Measurements from ENCODE around the gene ASPN. TPM values are rescaled to one million over a fixed set of nuclear protein-coding genes. Genes with fewer than 3 reads are reported as not detected.
A peak's percentile ranks its signal among the peaks of the same experiment; 100 is the strongest.

Gene ASPN
- total and polyA plus RNA-seq, 11 donors = 4.6 to 36.3 (median 17.3) TPM

- H3K27ac ChIP-seq = no peak overlapping the region
- WGBS, 4 donors = 96 to 100% (median 99%) methylated on average over 1 of the region's 1 CpG
- peaks cover 0 to 42% (median 15%) of the 10 kb centered on the region in 12 donors for H3K4me1 ChIP-seq
Measured at GRCh38 chr9:92476962-92477361, 5.3 kb downstream of the ASPN start.

DNA sequence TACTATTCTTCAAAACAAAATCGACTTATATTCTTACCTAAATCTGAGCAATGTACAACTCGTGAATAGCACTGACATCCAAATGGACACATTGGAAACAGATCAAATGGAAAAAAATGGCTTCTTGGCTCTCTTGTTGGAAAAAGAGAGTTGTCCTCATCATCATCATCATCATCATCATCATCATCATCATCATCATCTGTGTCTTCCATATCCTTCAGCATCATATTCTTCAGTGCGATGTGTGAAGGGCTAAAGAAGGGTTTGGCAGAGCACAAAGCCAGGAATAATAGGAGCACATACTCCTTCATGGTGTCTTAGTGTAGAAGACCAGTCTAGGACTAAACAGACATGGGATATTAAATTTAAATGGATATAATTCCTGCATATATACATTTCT, 7.7 kb downstream of the ASPN start:
- no peaks in the 10 kb centered on the region for H3K9me3 ChIP-seq
- DNase-seq = no peak
- 90 to 97% (median 93%) methylated on average over 3 of the region's 3 CpGs for WGBS, 4 donors
- H3K4me1 ChIP-seq = peaks cover 0 to 25% (median 1%) of the 10 kb centered on the region in 12 donors
- no peak overlapping the region for H3K4me3 ChIP-seq
- H3K27ac ChIP-seq = no peak overlapping the region
- intact Hi-C loops (cut with DNase I) = no loop called here
- no peak for TF ChIP-seq POLR2A (IDR thresholded peaks at IDR 0.05)
- TF ChIP-seq, protein P1, sequence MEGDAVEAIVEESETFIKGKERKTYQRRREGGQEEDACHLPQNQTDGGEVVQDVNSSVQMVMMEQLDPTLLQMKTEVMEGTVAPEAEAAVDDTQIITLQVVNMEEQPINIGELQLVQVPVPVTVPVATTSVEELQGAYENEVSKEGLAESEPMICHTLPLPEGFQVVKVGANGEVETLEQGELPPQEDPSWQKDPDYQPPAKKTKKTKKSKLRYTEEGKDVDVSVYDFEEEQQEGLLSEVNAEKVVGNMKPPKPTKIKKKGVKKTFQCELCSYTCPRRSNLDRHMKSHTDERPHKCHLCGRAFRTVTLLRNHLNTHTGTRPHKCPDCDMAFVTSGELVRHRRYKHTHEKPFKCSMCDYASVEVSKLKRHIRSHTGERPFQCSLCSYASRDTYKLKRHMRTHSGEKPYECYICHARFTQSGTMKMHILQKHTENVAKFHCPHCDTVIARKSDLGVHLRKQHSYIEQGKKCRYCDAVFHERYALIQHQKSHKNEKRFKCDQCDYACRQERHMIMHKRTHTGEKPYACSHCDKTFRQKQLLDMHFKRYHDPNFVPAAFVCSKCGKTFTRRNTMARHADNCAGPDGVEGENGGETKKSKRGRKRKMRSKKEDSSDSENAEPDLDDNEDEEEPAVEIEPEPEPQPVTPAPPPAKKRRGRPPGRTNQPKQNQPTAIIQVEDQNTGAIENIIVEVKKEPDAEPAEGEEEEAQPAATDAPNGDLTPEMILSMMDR (IDR thresholded peaks at IDR 0.05) = no peak
- no peak for ATAC-seq
- peaks cover 0 to 47% (median 0%) of the 10 kb centered on the region in 9 donors for H3K36me3 ChIP-seq
- no peaks in the 10 kb centered on the region for H3K27me3 ChIP-seq

More at GRCh38 chr9:92476962-92477361, 5.3 kb downstream of the ASPN start:
- Histone ChIP-seq H3K9me3 (no peaks in the 10 kb centered on the region), H3K4me3 (peak overlapping the region in 1 of 12 donors; percentile 11), H3K36me3 (peaks cover 0 to 28% (median 0%) of the 10 kb centered on the region in 9 donors), H3K27me3 (no peaks in the 10 kb centered on the region)
- no peak for TF ChIP-seq POLR2A (IDR thresholded peaks at IDR 0.05)
- TF ChIP-seq, protein P1 (IDR thresholded peaks at IDR 0.05) = no peak
- intact Hi-C loops (cut with DNase I) = no loop called here
- ATAC-seq (no peak), DNase-seq (no peak)

- H3K36me3 ChIP-seq = peaks cover 0 to 91% (median 0%) of the 10 kb centered on the region in 9 donors
- ATAC-seq = no peak
- WGBS, 4 donors = 96 to 99% (median 98%) methylated on average over 2 of the region's 2 CpGs
- no peaks in the 10 kb centered on the region for H3K27me3 ChIP-seq
- peaks cover 0 to 18% (median 8%) of the 10 kb centered on the region in 12 donors for H3K4me1 ChIP-seq
- TF ChIP-seq, protein P1 (IDR thresholded peaks at IDR 0.05) = no peak
- TF ChIP-seq POLR2A (IDR thresholded peaks at IDR 0.05) = no peak
- no peak overlapping the region for H3K4me3 ChIP-seq
- H3K9me3 ChIP-seq = no peaks in the 10 kb centered on the region
- H3K27ac ChIP-seq = no peak overlapping the region
- no peak for DNase-seq
- intact Hi-C loops (cut with DNase I) = loop anchor here in 1 of 10 donors (10.0 kb wide), 1 partner anchor 167 kb away; no protein-coding TSS in a partner anchor
Measured at GRCh38 chr9:92468206-92468605, 14.1 kb downstream of the ASPN start.

DNA sequence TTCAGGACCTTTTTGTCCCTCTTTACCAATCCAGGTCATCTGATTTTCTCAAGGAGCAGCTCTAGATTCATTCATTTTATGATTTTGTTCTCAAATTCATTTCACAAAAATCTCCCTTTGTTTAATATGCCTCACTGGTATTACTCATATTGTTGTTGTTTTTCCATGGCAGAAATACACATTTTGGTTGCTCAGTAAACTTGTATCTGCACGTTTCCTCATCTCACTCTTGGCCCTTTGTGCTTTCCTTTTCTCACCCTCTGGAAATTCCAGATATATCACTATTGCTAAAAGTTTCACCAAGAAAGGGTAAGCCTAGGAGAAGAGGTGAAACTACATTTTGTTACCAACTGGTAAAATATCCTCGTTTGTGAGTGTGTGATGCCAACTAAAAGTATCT, 14.8 kb downstream of the ASPN start:
- H3K36me3 ChIP-seq = peaks cover 0 to 91% (median 0%) of the 10 kb centered on the region in 9 donors
- no peaks in the 10 kb centered on the region for H3K27me3 ChIP-seq
- intact Hi-C loops (cut with DNase I) = loop anchor here in 1 of 10 donors (10.0 kb wide), 1 partner anchor 167 kb away; no protein-coding TSS in a partner anchor
- no peaks in the 10 kb centered on the region for H3K9me3 ChIP-seq
- H3K4me1 ChIP-seq = peaks cover 0 to 18% (median 8%) of the 10 kb centered on the region in 12 donors
- no peak overlapping the region for H3K27ac ChIP-seq
- no peak for DNase-seq
- 86 to 92% (median 90%) methylated on average over 2 of the region's 2 CpGs for WGBS, 4 donors
- no peak overlapping the region for H3K4me3 ChIP-seq
- no peak for TF ChIP-seq POLR2A (IDR thresholded peaks at IDR 0.05)
- ATAC-seq = no peak

GRCh38 chr9:92467041-92467440, 15.3 kb downstream of the ASPN start:
- Histone ChIP-seq H3K27me3 (no peaks in the 10 kb centered on the region), H3K4me3 (no peak overlapping the region), H3K27ac (no peak overlapping the region), H3K9me3 (no peaks in the 10 kb centered on the region), H3K36me3 (peaks cover 0 to 91% (median 0%) of the 10 kb centered on the region in 9 donors), H3K4me1 (peaks cover 0 to 18% (median 8%) of the 10 kb centered on the region in 12 donors)
- no peak for TF ChIP-seq POLR2A (IDR thresholded peaks at IDR 0.05)
- TF ChIP-seq, protein P1 (IDR thresholded peaks at IDR 0.05) = no peak
- no peak for DNase-seq
- intact Hi-C loops (cut with DNase I) = loop anchor here in 1 of 10 donors (10.0 kb wide), 1 partner anchor 168 kb away; no protein-coding TSS in a partner anchor
- WGBS, 4 donors = 86 to 98% (median 94%) methylated on average over 1 of the region's 1 CpG
- ATAC-seq = no peak
